HepG2 (cell line): ENCODE data around the gene HPCAL1. TPM values are rescaled to one million over a fixed set of nuclear protein-coding genes. Genes with fewer than 3 reads are reported as not detected.

Source experiments
- ARNT2 ChIP-seq: sonication (generic); formaldehyde crosslinking; IDR thresholded peaks from 2 replicates; pipeline ENCODE4 v1.8.0; 2022; ENCODE audit warnings: mild to moderate bottlenecking, low read depth, missing genetic modification reagents, moderate library complexity
- CHCHD3 ChIP-seq: sonication (generic); formaldehyde crosslinking; IDR thresholded peaks from 2 replicates; pipeline ENCODE4 v1.8.0; 2022; ENCODE audit warnings: mild to moderate bottlenecking, missing genetic modification reagents, moderate library complexity
- CREM ChIP-seq, 2 experiments: sonication (generic) in 1 of 2; formaldehyde crosslinking in 1 of 2; IDR thresholded peaks; 2 replicates each; pipeline versions ENCODE4 v1.4.0 to v1.6.1; 2016 to 2020; ENCODE audit warnings: antibody characterized with exemption in 1 of 2, mild to moderate bottlenecking in 1 of 2, missing genetic modification reagents in 1 of 2
- FOXA3 ChIP-seq: IDR thresholded peaks from 2 replicates; pipeline ENCODE4 v1.6.1; 2016; ENCODE audit warnings: missing genetic modification reagents, missing compliant biosample characterization
- HNF4A ChIP-seq: sonication (generic); formaldehyde crosslinking; IDR thresholded peaks from 2 replicates; pipeline ENCODE4 v1.4.0; 2020; ENCODE audit warnings: missing genetic modification reagents
- MAFK ChIP-seq, 2 experiments: IDR thresholded peaks in 1 of 2; conservative IDR thresholded peaks in 1 of 2; 2 replicates each; pipeline ENCODE4 v1.6.1; 2011; ENCODE audit warnings: improper control_type of control experiment in 2 of 2, low read length in 2 of 2
- MLLT10 ChIP-seq: sonication (generic); formaldehyde crosslinking; IDR thresholded peaks from 2 replicates; pipeline ENCODE4 v1.4.0; 2020; ENCODE audit warnings: missing genetic modification reagents
- SMAD9 ChIP-seq: sonication (generic); formaldehyde crosslinking; IDR thresholded peaks from 2 replicates; pipeline ENCODE4 v1.5.1; 2020; ENCODE audit warnings: mild to moderate bottlenecking, missing genetic modification reagents
- SMARCC2 ChIP-seq: fragments of 450-650 bp; IDR thresholded peaks from 2 replicates; pipeline ENCODE4 v1.6.1; 2017; ENCODE audit warnings: antibody characterized with exemption, mild to moderate bottlenecking
- ZNF121 ChIP-seq: sonication (generic); formaldehyde crosslinking; IDR thresholded peaks from 2 replicates; pipeline ENCODE4 v1.5.0; 2020; ENCODE audit warnings: mild to moderate bottlenecking, missing genetic modification reagents
- ZNF160 ChIP-seq: sonication (generic); formaldehyde crosslinking; IDR thresholded peaks from 2 replicates; pipeline ENCODE4 v1.8.0; 2022; ENCODE audit warnings: mild to moderate bottlenecking, inconsistent platforms, missing genetic modification reagents
- ZNF720 ChIP-seq: sonication (generic); formaldehyde crosslinking; IDR thresholded peaks from 2 replicates; pipeline ENCODE4 v1.4.0; 2020; ENCODE audit warnings: missing genetic modification reagents
- ZNF775 ChIP-seq: sonication (generic); formaldehyde crosslinking; IDR thresholded peaks from 2 replicates; pipeline ENCODE4 v1.4.0; 2020; ENCODE audit warnings: missing genetic modification reagents, mild to moderate bottlenecking, moderate library complexity, borderline replicate concordance
- ZNF782 ChIP-seq: sonication (generic); formaldehyde crosslinking; IDR thresholded peaks from 2 replicates; pipeline ENCODE4 v1.4.0; 2020; ENCODE audit warnings: missing genetic modification reagents, mild to moderate bottlenecking, borderline replicate concordance
- polyA plus RNA-seq, 8 experiments: library from polyadenylated mRNA; depleted of rRNA in 3 of 8; stranded (reverse) in 7 of 8; unstranded in 1 of 8; fragments of >200 nt; fragmentation: Illumina TruSeq in 4 of 8; extraction: Trizol in 4 of 8; gene quantifications; 2 replicates each; pipeline versions ENCODE4 v1.2.1 to v1.2.3, GENCODE V29; 2011 to 2016; ENCODE audit warnings: low read depth in 4 of 8, missing spikeins in 1 of 8, mixed read lengths in 1 of 8; ENCODE audit not compliant: insufficient read depth in 1 of 8
- total RNA-seq, 5 experiments: library from RNA; depleted of rRNA; stranded (reverse); fragments of >200 nt; fragmentation: Illumina TruSeq; extraction: Trizol; gene quantifications; 2 replicates each; pipeline ENCODE4 v1.2.3, GENCODE V29; 2016; ENCODE audit warnings: low read depth in 1 of 5
- TF ChIP-seq, protein P1 (sequence below): sonication (generic); formaldehyde crosslinking; IDR thresholded peaks from 2 replicates; pipeline ENCODE4 v1.8.1; 2023; ENCODE audit warnings: mild to moderate bottlenecking, missing genetic modification reagents
- TF ChIP-seq, protein P2 (sequence below): sonication (generic); formaldehyde crosslinking; IDR thresholded peaks from 2 replicates; pipeline ENCODE4 v1.4.0; 2020; ENCODE audit warnings: missing genetic modification reagents
- TF ChIP-seq, protein P3 (sequence below), 2 experiments: sonication (generic) in 1 of 2; formaldehyde crosslinking in 1 of 2; IDR thresholded peaks; 2 replicates each; pipeline versions ENCODE4 v1.5.1 to v1.6.1; 2011 to 2020; ENCODE audit warnings: borderline replicate concordance in 1 of 2, low read depth in 1 of 2, low read length in 1 of 2, mild to moderate bottlenecking in 1 of 2, missing genetic modification reagents in 1 of 2, moderate library complexity in 1 of 2
- TF ChIP-seq, protein P4 (sequence below): IDR thresholded peaks from 2 replicates; pipeline ENCODE4 v1.6.1; 2018; ENCODE audit warnings: missing genetic modification reagents

The HPCAL1 gene
- total and polyA plus RNA-seq, 2 of the 13 experiments (the other 11 are each of a cell fraction or from before 2014, with no cell fraction given) = 29.5 to 29.9 TPM

DNA sequence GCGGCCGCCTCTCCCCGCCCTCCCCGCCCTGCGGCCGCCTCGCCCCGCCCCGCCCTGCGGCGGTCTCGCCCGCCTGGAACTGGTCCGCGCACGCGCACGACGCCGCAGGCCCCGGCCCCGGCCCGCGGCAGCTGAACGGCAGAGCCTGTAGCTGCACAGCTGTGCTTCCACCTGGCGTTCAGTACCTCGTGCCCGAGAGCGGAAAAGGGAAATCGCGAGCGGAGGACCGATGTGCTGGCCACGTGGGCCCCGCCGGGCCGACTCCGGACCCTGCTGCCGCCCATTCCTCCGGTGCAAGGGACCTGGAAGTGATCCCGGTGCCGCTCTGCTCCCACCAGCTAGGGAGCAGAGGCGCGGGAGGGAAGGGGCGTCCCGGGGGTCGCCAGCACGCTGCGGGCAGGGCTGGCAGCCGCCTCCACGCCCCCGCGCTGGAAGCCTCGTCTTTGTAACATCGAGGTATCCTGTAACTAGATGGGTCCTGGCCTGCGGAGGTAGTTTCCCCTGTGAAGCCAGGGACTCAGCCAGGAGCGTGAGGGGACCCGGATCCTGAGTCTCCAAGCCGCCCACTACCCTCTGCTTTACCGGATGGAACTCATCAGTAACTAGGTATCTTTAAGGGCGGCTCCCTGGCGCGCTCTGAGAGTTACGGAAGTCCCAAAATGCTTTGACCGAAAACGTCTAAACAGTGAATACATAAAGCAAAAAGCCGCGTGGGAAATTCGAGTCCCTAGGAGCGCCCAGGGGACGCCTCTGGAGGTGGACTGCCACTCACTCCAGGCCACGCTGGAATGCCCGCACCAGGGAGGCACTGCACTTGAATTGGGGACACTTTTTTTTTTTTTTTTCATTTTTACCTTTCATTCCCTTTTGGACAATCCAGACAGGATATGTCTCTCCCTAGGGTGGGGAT is 146.1 kb downstream of the HPCAL1 start (continued):
- TF ChIP-seq, protein P1, sequence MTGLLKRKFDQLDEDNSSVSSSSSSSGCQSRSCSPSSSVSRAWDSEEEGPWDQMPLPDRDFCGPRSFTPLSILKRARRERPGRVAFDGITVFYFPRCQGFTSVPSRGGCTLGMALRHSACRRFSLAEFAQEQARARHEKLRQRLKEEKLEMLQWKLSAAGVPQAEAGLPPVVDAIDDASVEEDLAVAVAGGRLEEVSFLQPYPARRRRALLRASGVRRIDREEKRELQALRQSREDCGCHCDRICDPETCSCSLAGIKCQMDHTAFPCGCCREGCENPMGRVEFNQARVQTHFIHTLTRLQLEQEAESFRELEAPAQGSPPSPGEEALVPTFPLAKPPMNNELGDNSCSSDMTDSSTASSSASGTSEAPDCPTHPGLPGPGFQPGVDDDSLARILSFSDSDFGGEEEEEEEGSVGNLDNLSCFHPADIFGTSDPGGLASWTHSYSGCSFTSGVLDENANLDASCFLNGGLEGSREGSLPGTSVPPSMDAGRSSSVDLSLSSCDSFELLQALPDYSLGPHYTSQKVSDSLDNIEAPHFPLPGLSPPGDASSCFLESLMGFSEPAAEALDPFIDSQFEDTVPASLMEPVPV (CRISPR knock-in tag) = peak; percentile 100
- TF ChIP-seq FOXA3 (CRISPR knock-in tag) (peak; percentile 65), SMARCC2 (no peak), HNF4A (CRISPR knock-in tag) (peak; percentile 55; the same call in 1 of the 2 replicates), MAFK (conservative IDR thresholded peaks at IDR 0.05 in 1 of 2, IDR thresholded peaks at IDR 0.05 in 1 of 2; ENCODE audit: low read length in 2 of 2) (no peak), SMAD9 (CRISPR knock-in tag) (peak; percentile 98), ZNF720 (CRISPR knock-in tag) (no peak), ARNT2 (CRISPR knock-in tag) (peak; percentile 97), ZNF160 (CRISPR knock-in tag) (peak; percentile 96), ZNF782 (CRISPR knock-in tag) (peak; percentile 99), ZNF775 (0 out of 2 replicates have a peak, but pooled peaks have one; percentile 70), CHCHD3 (peak; percentile 100), MLLT10 (CRISPR knock-in tag) (no peak), ZNF121 (peak; percentile 60; the same call in 1 of the 2 replicates), CREM (IDR thresholded peaks at IDR 0.05) (0 out of 2 replicates have a peak, but pooled peaks have one; percentile 25), CREM (CRISPR knock-in tag; IDR thresholded peaks at IDR 0.05) (no peak)
- TF ChIP-seq, protein P2, sequence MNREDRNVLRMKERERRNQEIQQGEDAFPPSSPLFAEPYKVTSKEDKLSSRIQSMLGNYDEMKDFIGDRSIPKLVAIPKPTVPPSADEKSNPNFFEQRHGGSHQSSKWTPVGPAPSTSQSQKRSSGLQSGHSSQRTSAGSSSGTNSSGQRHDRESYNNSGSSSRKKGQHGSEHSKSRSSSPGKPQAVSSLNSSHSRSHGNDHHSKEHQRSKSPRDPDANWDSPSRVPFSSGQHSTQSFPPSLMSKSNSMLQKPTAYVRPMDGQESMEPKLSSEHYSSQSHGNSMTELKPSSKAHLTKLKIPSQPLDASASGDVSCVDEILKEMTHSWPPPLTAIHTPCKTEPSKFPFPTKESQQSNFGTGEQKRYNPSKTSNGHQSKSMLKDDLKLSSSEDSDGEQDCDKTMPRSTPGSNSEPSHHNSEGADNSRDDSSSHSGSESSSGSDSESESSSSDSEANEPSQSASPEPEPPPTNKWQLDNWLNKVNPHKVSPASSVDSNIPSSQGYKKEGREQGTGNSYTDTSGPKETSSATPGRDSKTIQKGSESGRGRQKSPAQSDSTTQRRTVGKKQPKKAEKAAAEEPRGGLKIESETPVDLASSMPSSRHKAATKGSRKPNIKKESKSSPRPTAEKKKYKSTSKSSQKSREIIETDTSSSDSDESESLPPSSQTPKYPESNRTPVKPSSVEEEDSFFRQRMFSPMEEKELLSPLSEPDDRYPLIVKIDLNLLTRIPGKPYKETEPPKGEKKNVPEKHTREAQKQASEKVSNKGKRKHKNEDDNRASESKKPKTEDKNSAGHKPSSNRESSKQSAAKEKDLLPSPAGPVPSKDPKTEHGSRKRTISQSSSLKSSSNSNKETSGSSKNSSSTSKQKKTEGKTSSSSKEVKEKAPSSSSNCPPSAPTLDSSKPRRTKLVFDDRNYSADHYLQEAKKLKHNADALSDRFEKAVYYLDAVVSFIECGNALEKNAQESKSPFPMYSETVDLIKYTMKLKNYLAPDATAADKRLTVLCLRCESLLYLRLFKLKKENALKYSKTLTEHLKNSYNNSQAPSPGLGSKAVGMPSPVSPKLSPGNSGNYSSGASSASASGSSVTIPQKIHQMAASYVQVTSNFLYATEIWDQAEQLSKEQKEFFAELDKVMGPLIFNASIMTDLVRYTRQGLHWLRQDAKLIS = peak; percentile 44; the same call in 1 of the 2 replicates
- TF ChIP-seq, protein P3, sequence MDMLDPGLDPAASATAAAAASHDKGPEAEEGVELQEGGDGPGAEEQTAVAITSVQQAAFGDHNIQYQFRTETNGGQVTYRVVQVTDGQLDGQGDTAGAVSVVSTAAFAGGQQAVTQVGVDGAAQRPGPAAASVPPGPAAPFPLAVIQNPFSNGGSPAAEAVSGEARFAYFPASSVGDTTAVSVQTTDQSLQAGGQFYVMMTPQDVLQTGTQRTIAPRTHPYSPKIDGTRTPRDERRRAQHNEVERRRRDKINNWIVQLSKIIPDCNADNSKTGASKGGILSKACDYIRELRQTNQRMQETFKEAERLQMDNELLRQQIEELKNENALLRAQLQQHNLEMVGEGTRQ (IDR thresholded peaks at IDR 0.05; ENCODE audit: low read depth, low read length) = peak; percentile 77
- TF ChIP-seq, protein P3 (CRISPR knock-in tag; IDR thresholded peaks at IDR 0.05; ENCODE audit: borderline replicate concordance) = peak; percentile 86
- TF ChIP-seq, protein P4, sequence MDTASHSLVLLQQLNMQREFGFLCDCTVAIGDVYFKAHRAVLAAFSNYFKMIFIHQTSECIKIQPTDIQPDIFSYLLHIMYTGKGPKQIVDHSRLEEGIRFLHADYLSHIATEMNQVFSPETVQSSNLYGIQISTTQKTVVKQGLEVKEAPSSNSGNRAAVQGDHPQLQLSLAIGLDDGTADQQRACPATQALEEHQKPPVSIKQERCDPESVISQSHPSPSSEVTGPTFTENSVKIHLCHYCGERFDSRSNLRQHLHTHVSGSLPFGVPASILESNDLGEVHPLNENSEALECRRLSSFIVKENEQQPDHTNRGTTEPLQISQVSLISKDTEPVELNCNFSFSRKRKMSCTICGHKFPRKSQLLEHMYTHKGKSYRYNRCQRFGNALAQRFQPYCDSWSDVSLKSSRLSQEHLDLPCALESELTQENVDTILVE = peak; percentile 97
